Measurements from ENCODE around the gene GRIA3.

The GRIA3 gene

GRCh38 chrX:123172869-123173268, 11.2 kb upstream of the GRIA3 start:
- Histone ChIP-seq H3K27me3 (ENCODE audit: insufficient read depth, low read length, poor library complexity) (no peaks in the 10 kb centered on the region), H3K27ac (ENCODE audit: low read depth, low read length) (no peak overlapping the region), H3K4me1 (ENCODE audit: control insufficient read depth, low read depth, low read length) (no peaks in the 10 kb centered on the region), H3K4me2 (ENCODE audit: low read length) (no peak overlapping the region), H2AK5ac (ENCODE audit: low read length) (no peak overlapping the region), H3K4me3 (ENCODE audit: low read length) (no peak overlapping the region), H3K79me1 (ENCODE audit: low read length) (no peaks in the 10 kb centered on the region), H2BK15ac (replicated peaks; ENCODE audit: low read depth) (no peak overlapping the region), H2BK5ac (ENCODE audit: low read length) (no peak overlapping the region), H2BK120ac (ENCODE audit: low read depth, low read length) (no peak overlapping the region), H3K18ac (ENCODE audit: low read length) (no peak overlapping the region), H3K36me3 (ENCODE audit: control insufficient read depth, insufficient read depth, low read length) (no peaks in the 10 kb centered on the region), H3K56ac (ENCODE audit: low read length) (no peak overlapping the region), H3K4ac (ENCODE audit: low read depth, low read length) (no peak overlapping the region), H3K79me2 (ENCODE audit: control insufficient read depth, insufficient read depth, low read length) (no peaks in the 10 kb centered on the region), H3K9ac (ENCODE audit: low read length) (no peak overlapping the region), H4K8ac (ENCODE audit: low read depth, low read length) (no peak overlapping the region), H4K5ac (ENCODE audit: low read length) (no peak overlapping the region), H3K23ac (ENCODE audit: low read length) (no peak overlapping the region)
- WGBS (ENCODE audit: extremely low coverage, insufficient coverage, low lambda C conversion rate) = no CpG with 5 or more reads among the region's 2 CpGs
- DNase-seq = no peak

GRCh38 chrX:123173833-123174232, 10.2 kb upstream of the GRIA3 start:
- Histone ChIP-seq H2BK120ac (ENCODE audit: low read depth, low read length) (no peak overlapping the region), H3K36me3 (ENCODE audit: control insufficient read depth, insufficient read depth, low read length) (no peaks in the 10 kb centered on the region), H3K4me2 (ENCODE audit: low read length) (no peak overlapping the region), H3K23ac (ENCODE audit: low read length) (no peak overlapping the region), H4K8ac (ENCODE audit: low read depth, low read length) (no peak overlapping the region), H2BK5ac (ENCODE audit: low read length) (no peak overlapping the region), H3K18ac (ENCODE audit: low read length) (no peak overlapping the region), H2AK5ac (ENCODE audit: low read length) (no peak overlapping the region), H3K9ac (ENCODE audit: low read length) (no peak overlapping the region), H3K79me1 (ENCODE audit: low read length) (no peaks in the 10 kb centered on the region), H3K27me3 (ENCODE audit: insufficient read depth, low read length, poor library complexity) (no peaks in the 10 kb centered on the region), H3K4ac (ENCODE audit: low read depth, low read length) (no peak overlapping the region), H3K56ac (ENCODE audit: low read length) (no peak overlapping the region), H3K79me2 (ENCODE audit: control insufficient read depth, insufficient read depth, low read length) (no peaks in the 10 kb centered on the region), H4K5ac (ENCODE audit: low read length) (no peak overlapping the region), H3K27ac (ENCODE audit: low read depth, low read length) (no peak overlapping the region), H3K4me1 (ENCODE audit: control insufficient read depth, low read depth, low read length) (no peaks in the 10 kb centered on the region), H2BK15ac (replicated peaks; ENCODE audit: low read depth) (no peak overlapping the region), H3K4me3 (ENCODE audit: low read length) (no peak overlapping the region)
- WGBS (ENCODE audit: extremely low coverage, insufficient coverage, low lambda C conversion rate) = no CpG with 5 or more reads among the region's 1 CpG
- DNase-seq = peak; percentile 34

- Histone ChIP-seq H3K4me1 (ENCODE audit: control insufficient read depth, low read depth, low read length) (no peaks in the 10 kb centered on the region), H3K18ac (ENCODE audit: low read length) (no peak overlapping the region), H3K36me3 (ENCODE audit: control insufficient read depth, insufficient read depth, low read length) (no peaks in the 10 kb centered on the region), H3K79me1 (ENCODE audit: low read length) (no peaks in the 10 kb centered on the region), H3K4me2 (ENCODE audit: low read length) (no peak overlapping the region), H3K79me2 (ENCODE audit: control insufficient read depth, insufficient read depth, low read length) (no peaks in the 10 kb centered on the region), H2BK120ac (ENCODE audit: low read depth, low read length) (no peak overlapping the region), H3K27ac (ENCODE audit: low read depth, low read length) (no peak overlapping the region), H4K8ac (ENCODE audit: low read depth, low read length) (no peak overlapping the region), H2AK5ac (ENCODE audit: low read length) (no peak overlapping the region), H3K23ac (ENCODE audit: low read length) (no peak overlapping the region), H2BK15ac (replicated peaks; ENCODE audit: low read depth) (no peak overlapping the region), H3K27me3 (ENCODE audit: insufficient read depth, low read length, poor library complexity) (no peaks in the 10 kb centered on the region), H2BK5ac (ENCODE audit: low read length) (no peak overlapping the region), H3K56ac (ENCODE audit: low read length) (no peak overlapping the region), H4K5ac (ENCODE audit: low read length) (no peak overlapping the region), H3K9ac (ENCODE audit: low read length) (no peak overlapping the region), H3K4me3 (ENCODE audit: low read length) (no peak overlapping the region), H3K4ac (ENCODE audit: low read depth, low read length) (no peak overlapping the region)
- peak; percentile 1 for DNase-seq
Measured at GRCh38 chrX:123175366-123176122, 8.5 kb upstream of the GRIA3 start.

GRCh38 chrX:123181233-123181914, 2.7 kb upstream of the GRIA3 start:
- no peak overlapping the region for H3K18ac ChIP-seq (ENCODE audit: low read length)
- H3K79me2 ChIP-seq (ENCODE audit: control insufficient read depth, insufficient read depth, low read length) = no peaks in the 10 kb centered on the region

GRCh38 chrX:123184866-123185276, 793 bp downstream of the GRIA3 start:
- Histone ChIP-seq H3K4me3 (ENCODE audit: low read length) (peak overlapping the region; percentile 16), H3K79me1 (ENCODE audit: low read length) (no peaks in the 10 kb centered on the region), H4K8ac (ENCODE audit: low read depth, low read length) (no peak overlapping the region), H3K4me1 (ENCODE audit: control insufficient read depth, low read depth, low read length) (no peaks in the 10 kb centered on the region), H3K23ac (ENCODE audit: low read length) (no peak overlapping the region), H3K9ac (ENCODE audit: low read length) (peak overlapping the region; percentile 36), H3K18ac (ENCODE audit: low read length) (peak overlapping the region; percentile 75), H3K27me3 (ENCODE audit: insufficient read depth, low read length, poor library complexity) (no peaks in the 10 kb centered on the region), H3K56ac (ENCODE audit: low read length) (peak overlapping the region; percentile 73), H3K4me2 (ENCODE audit: low read length) (peak overlapping the region; percentile 40), H3K27ac (ENCODE audit: low read depth, low read length) (no peak overlapping the region), H3K79me2 (ENCODE audit: control insufficient read depth, insufficient read depth, low read length) (no peaks in the 10 kb centered on the region), H2BK15ac (replicated peaks; ENCODE audit: low read depth) (no peak overlapping the region), H3K4ac (ENCODE audit: low read depth, low read length) (no peak overlapping the region), H4K5ac (ENCODE audit: low read length) (no peak overlapping the region), H2BK120ac (ENCODE audit: low read depth, low read length) (no peak overlapping the region), H2AK5ac (ENCODE audit: low read length) (no peak overlapping the region), H3K36me3 (ENCODE audit: control insufficient read depth, insufficient read depth, low read length) (no peaks in the 10 kb centered on the region), H2BK5ac (ENCODE audit: low read length) (no peak overlapping the region)
- peak; percentile 18 for DNase-seq
- WGBS (ENCODE audit: extremely low coverage, insufficient coverage, low lambda C conversion rate) = no CpG with 5 or more reads among the region's 27 CpGs

More at GRCh38 chrX:123181233-123181914, 2.7 kb upstream of the GRIA3 start:
- Histone ChIP-seq H3K4me3 (ENCODE audit: low read length) (no peak overlapping the region), H3K23ac (ENCODE audit: low read length) (no peak overlapping the region), H2BK5ac (ENCODE audit: low read length) (no peak overlapping the region), H4K8ac (ENCODE audit: low read depth, low read length) (no peak overlapping the region), H3K36me3 (ENCODE audit: control insufficient read depth, insufficient read depth, low read length) (no peaks in the 10 kb centered on the region), H4K5ac (ENCODE audit: low read length) (no peak overlapping the region), H3K9ac (ENCODE audit: low read length) (no peak overlapping the region), H3K27ac (ENCODE audit: low read depth, low read length) (no peak overlapping the region), H2BK15ac (replicated peaks; ENCODE audit: low read depth) (no peak overlapping the region), H3K56ac (ENCODE audit: low read length) (no peak overlapping the region), H3K4ac (ENCODE audit: low read depth, low read length) (no peak overlapping the region), H3K79me1 (ENCODE audit: low read length) (no peaks in the 10 kb centered on the region), H2BK120ac (ENCODE audit: low read depth, low read length) (no peak overlapping the region), H2AK5ac (ENCODE audit: low read length) (no peak overlapping the region), H3K27me3 (ENCODE audit: insufficient read depth, low read length, poor library complexity) (no peaks in the 10 kb centered on the region), H3K4me1 (ENCODE audit: control insufficient read depth, low read depth, low read length) (no peaks in the 10 kb centered on the region), H3K4me2 (ENCODE audit: low read length) (no peak overlapping the region)
- DNase-seq = no peak
- WGBS (ENCODE audit: extremely low coverage, insufficient coverage, low lambda C conversion rate) = no CpG with 5 or more reads among the region's 5 CpGs

Measured in mesendoderm (in vitro differentiated cells).